ENCODE measurements around the gene GPR135. TPM values are rescaled to one million over a fixed set of nuclear protein-coding genes. Genes with fewer than 3 reads are reported as not detected.

GPR135 gene
- total and polyA plus RNA-seq, 5 donors, result 1.5 to 5.1 (median 4.8) TPM

GRCh38 chr14:59422069-59422881 is 42.9 kb downstream of the GPR135 start:
- Histone ChIP-seq H3K27ac (ENCODE audit: low read length) (peak overlapping the region; percentile 59), H3K9me3 (ENCODE audit: control insufficient read depth, low read length) (no peaks in the 10 kb centered on the region), H3K4me1 (ENCODE audit: control insufficient read depth, insufficient read depth, low read length) (peaks cover 15% of the 10 kb centered on the region), H3K27me3 (ENCODE audit: control insufficient read depth, insufficient read depth) (no peaks in the 10 kb centered on the region), H3K4me3 (ENCODE audit: low read length) (no peak overlapping the region)
- intact Hi-C loops (cut with DNase I), result loop anchor here in 2 of 4 donors (10.0 kb wide), 4 partner anchors 47 to 237 kb away; partner anchors contain the start of gene DAAM1 (in 1 of the 2)
- 42% methylated on average over 7 of the region's 7 CpGs for WGBS
- ATAC-seq (peak; percentile 41 to 51), DNase-seq (no peak)

GRCh38 chr14:59419303-59419702 is 45.9 kb downstream of the GPR135 start:
- ATAC-seq (peak; percentile 36 to 65), DNase-seq (no peak)
- Histone ChIP-seq H3K27ac (ENCODE audit: low read length) (peak overlapping the region; percentile 13), H3K4me3 (ENCODE audit: low read length) (no peak overlapping the region), H3K9me3 (ENCODE audit: control insufficient read depth, low read length) (no peaks in the 10 kb centered on the region), H3K4me1 (ENCODE audit: control insufficient read depth, insufficient read depth, low read length) (peaks cover 5% of the 10 kb centered on the region), H3K27me3 (ENCODE audit: control insufficient read depth, insufficient read depth) (no peaks in the 10 kb centered on the region)
- intact Hi-C loops (cut with DNase I), result loop anchor here in 1 of 4 donors (5.0 kb wide), 1 partner anchor 42 kb away; no protein-coding TSS in a partner anchor
- 28% methylated on average over 2 of the region's 2 CpGs for WGBS

- 75% methylated on average over 6 of the region's 6 CpGs for WGBS
Measured at GRCh38 chr14:59417311-59417710, 47.9 kb downstream of the GPR135 start.

GRCh38 chr14:59415836-59416602 is 49.2 kb downstream of the GPR135 start:
- intact Hi-C loops (cut with DNase I), result loop anchor here in 1 of 4 donors (5.0 kb wide), 1 partner anchor 39 kb away; no protein-coding TSS in a partner anchor
- DNase-seq, result no peak
- no peak overlapping the region for H3K27ac ChIP-seq (ENCODE audit: low read length)
- no peak overlapping the region for H3K4me3 ChIP-seq (ENCODE audit: low read length)
- 81% methylated on average over 5 of the region's 5 CpGs for WGBS
- peaks cover 1% of the 10 kb centered on the region for H3K4me1 ChIP-seq (ENCODE audit: control insufficient read depth, insufficient read depth, low read length)
- no peak for ATAC-seq
- no peaks in the 10 kb centered on the region for H3K27me3 ChIP-seq (ENCODE audit: control insufficient read depth, insufficient read depth)
- no peaks in the 10 kb centered on the region for H3K9me3 ChIP-seq (ENCODE audit: control insufficient read depth, low read length)

More at GRCh38 chr14:59417311-59417710, 47.9 kb downstream of the GPR135 start:
- DNase-seq, result no peak
- intact Hi-C loops (cut with DNase I), result loop anchor here in 1 of 4 donors (5.0 kb wide), 1 partner anchor 40 kb away; no protein-coding TSS in a partner anchor
- H3K4me3 ChIP-seq (ENCODE audit: low read length), result no peak overlapping the region
- H3K4me1 ChIP-seq (ENCODE audit: control insufficient read depth, insufficient read depth, low read length), result peaks cover 5% of the 10 kb centered on the region
- H3K9me3 ChIP-seq (ENCODE audit: control insufficient read depth, low read length), result no peaks in the 10 kb centered on the region
- no peak overlapping the region for H3K27ac ChIP-seq (ENCODE audit: low read length)
- ATAC-seq, result no peak
- no peaks in the 10 kb centered on the region for H3K27me3 ChIP-seq (ENCODE audit: control insufficient read depth, insufficient read depth)

Other genes with a start within 250 kb of the GPR135 start
- 10 to 100 TPM; 18.8 to 28.0 (median 24.7) TPM for gene L3HYPDH, start 19.0 kb upstream of the GPR135 start, total RNA-seq
- gene L3HYPDH, start 19.0 kb upstream of the GPR135 start, polyA plus RNA-seq, result 18.1 TPM
- 10 to 100 TPM; 27.9 to 35.4 (median 33.4) TPM for gene JKAMP, start 19.1 kb upstream of the GPR135 start, total RNA-seq
- 28.0 TPM for gene JKAMP, start 19.1 kb upstream of the GPR135 start, polyA plus RNA-seq
- gene CCDC175, start 111.4 kb upstream of the GPR135 start, total RNA-seq, result not detected
- not detected for gene CCDC175, start 111.4 kb upstream of the GPR135 start, polyA plus RNA-seq